GM13976 (cell line): Measurements from ENCODE around the gene MDN1.
A peak's percentile ranks its signal among the peaks of the same experiment; 100 is the strongest.

ENCODE experiments used
- DNase-seq: peaks from one replicate; pipeline ENCODE4 v3.0.0; 2012; ENCODE audit warnings: low spot score
- CTCF ChIP-seq: IDR thresholded peaks from 2 replicates; pipeline ENCODE4 v1.5.1; 2012; ENCODE audit warnings: borderline replicate concordance, mild to moderate bottlenecking; ENCODE audit not compliant: insufficient read depth; ENCODE audit errors: extremely low read depth, missing control alignments, control extremely low read depth
- in situ Hi-C: fragments of 300-500 bp; cut with MboI; formaldehyde crosslinking; loops from one replicate; pipeline ENCODE4 v1.12.0; 2022; ENCODE audit warnings: low sequenced_read_pairs, mixed read lengths, inconsistent platforms; ENCODE audit not compliant: unreplicated experiment

Gene MDN1

GRCh38 chr6:89799096-89799495 lies 20.5 kb downstream of the MDN1 start:
- in situ Hi-C loops, result no loop called here
- DNase-seq, result no peak
- TF ChIP-seq CTCF, result no peak

GRCh38 chr6:89797317-89797716 lies 22.3 kb downstream of the MDN1 start:
- TF ChIP-seq CTCF, result no peak
- in situ Hi-C loops, result no loop called here
- no peak for DNase-seq

- in situ Hi-C loops, result no loop called here
- no peak for TF ChIP-seq CTCF
- no peak for DNase-seq
Measured at GRCh38 chr6:89794324-89794723, 25.3 kb downstream of the MDN1 start.

GRCh38 chr6:89793586-89793985 lies 26.0 kb downstream of the MDN1 start:
- no peak for TF ChIP-seq CTCF
- in situ Hi-C loops, result no loop called here

GRCh38 chr6:89792881-89793280 lies 26.7 kb downstream of the MDN1 start:
- in situ Hi-C loops, result no loop called here
- TF ChIP-seq CTCF, result peak; percentile 23
- DNase-seq, result peak; percentile 60

More at GRCh38 chr6:89793586-89793985, 26.0 kb downstream of the MDN1 start:
- DNase-seq, result no peak

- DNase-seq, result no peak
- in situ Hi-C loops, result no loop called here
- no peak for TF ChIP-seq CTCF
Measured at GRCh38 chr6:89790403-89790802, 29.2 kb downstream of the MDN1 start.

- TF ChIP-seq CTCF, result no peak
- in situ Hi-C loops, result no loop called here
- DNase-seq, result no peak
Measured at GRCh38 chr6:89789980-89790379, 29.6 kb downstream of the MDN1 start.
